DMS 273 (cell line): ENCODE results near the gene APC2.
A peak's percentile ranks its signal among the peaks of the same experiment; 100 is the strongest.
"Not testable (repeated sequence)": the region's sequence is repeated elsewhere in the genome, so short reads cannot be mapped to it uniquely, and the experiment has no call there.

ENCODE experiments used
- DNase-seq: peaks from one replicate; lab custom pipeline; 2025; ENCODE audit not compliant: unreplicated experiment; lab: John Stamatoyannopoulos, UW

Gene APC2

GRCh38 chr19:1491114-1491848 is 41.4 kb downstream of the APC2 start, which contains the start of gene REEP6:
Gene REEP6 (plus strand): TSS chr19:1491181. CDS start chr19:1491270, 89 bp downstream.
- no peak for DNase-seq

- DNase-seq, result no peak
These were observed 41.9 kb downstream of the APC2 start for GRCh38 chr19:1491849-1492170.

GRCh38 chr19:1492474-1493006 is 42.6 kb downstream of the APC2 start:
- no peak for DNase-seq

- DNase-seq, result peak; percentile 37
These were observed 44.3 kb downstream of the APC2 start for GRCh38 chr19:1494115-1494815.

GRCh38 chr19:1495051-1495798 is 45.3 kb downstream of the APC2 start:
- DNase-seq, result no peak

- no peak for DNase-seq
These were observed 46.1 kb downstream of the APC2 start for GRCh38 chr19:1495799-1496713.

GRCh38 chr19:1496714-1497577 is 47.0 kb downstream of the APC2 start:
- no peak for DNase-seq

- DNase-seq, result no peak
These were observed 47.8 kb downstream of the APC2 start for GRCh38 chr19:1497578-1498235.

GRCh38 chr19:1499231-1499630 is 49.3 kb downstream of the APC2 start:
- not testable (repeated sequence) for DNase-seq

- DNase-seq, result no peak
These were observed 51.3 kb downstream of the APC2 start for GRCh38 chr19:1501200-1501595.

- no peak for DNase-seq
These were observed 52.6 kb downstream of the APC2 start for GRCh38 chr19:1502433-1503088.

GRCh38 chr19:1503089-1503924 is 53.4 kb downstream of the APC2 start:
- peak; percentile 79 for DNase-seq

- DNase-seq, result no peak
These were observed 54.2 kb downstream of the APC2 start for GRCh38 chr19:1503925-1504773.

- DNase-seq, result no peak
These were observed 55.1 kb downstream of the APC2 start for GRCh38 chr19:1505012-1505411.

- no peak for DNase-seq
These were observed 56.3 kb downstream of the APC2 start for GRCh38 chr19:1505991-1506881.

GRCh38 chr19:1507192-1507660 is 57.3 kb downstream of the APC2 start:
- no peak for DNase-seq
